ENCODE data around the gene AJAP1. TPM values are rescaled to one million over a fixed set of nuclear protein-coding genes. Genes with fewer than 3 reads are reported as not detected.

The AJAP1 gene
- total RNA-seq, 2 experiments from 2014 or later: not detected

GRCh38 chr1:4676253-4676652, 21.8 kb downstream of the AJAP1 start:
- ChIA-PET CTCF (no interaction called here), POLR2A (no interaction called here)

GRCh38 chr1:4677608-4678007, 23.2 kb downstream of the AJAP1 start:
- POLR2A ChIA-PET: no interaction called here
- CTCF ChIA-PET: no interaction called here

- ChIA-PET POLR2A (no interaction called here), CTCF (no interaction called here)
Observed at GRCh38 chr1:4678066-4678717, 23.8 kb downstream of the AJAP1 start.

- ChIA-PET POLR2A (no interaction called here), CTCF (no interaction called here)
Observed at GRCh38 chr1:4681026-4681425, 26.6 kb downstream of the AJAP1 start.

- ChIA-PET POLR2A (no interaction called here), CTCF (no interaction called here)
Observed at GRCh38 chr1:4682607-4683220, 28.3 kb downstream of the AJAP1 start.

GRCh38 chr1:4684136-4684535, 29.7 kb downstream of the AJAP1 start:
- CTCF ChIA-PET: no interaction called here

GRCh38 chr1:4684864-4685522, 30.6 kb downstream of the AJAP1 start:
- ChIA-PET CTCF (no interaction called here), POLR2A (no interaction called here)

More at GRCh38 chr1:4684136-4684535, 29.7 kb downstream of the AJAP1 start:
- POLR2A ChIA-PET: no interaction called here

GRCh38 chr1:4685523-4685865, 31.1 kb downstream of the AJAP1 start:
- CTCF ChIA-PET: no interaction called here

GRCh38 chr1:4687943-4688342, 33.5 kb downstream of the AJAP1 start:
- POLR2A ChIA-PET: no interaction called here
- CTCF ChIA-PET: no interaction called here

More at GRCh38 chr1:4685523-4685865, 31.1 kb downstream of the AJAP1 start:
- POLR2A ChIA-PET: no interaction called here

GRCh38 chr1:4689271-4689935, 35.0 kb downstream of the AJAP1 start:
- CTCF ChIA-PET: no interaction called here
- POLR2A ChIA-PET: no interaction called here

GRCh38 chr1:4689941-4690635, 35.7 kb downstream of the AJAP1 start:
- ChIA-PET POLR2A (no interaction called here), CTCF (no interaction called here)

GRCh38 chr1:4690951-4691675, 36.7 kb downstream of the AJAP1 start:
- ChIA-PET POLR2A (no interaction called here), CTCF (interaction anchor here (0.5 kb wide), 1 partner anchor 17 kb away, joined by 4 read pairs; no protein-coding TSS in a partner anchor)

- POLR2A ChIA-PET: interaction anchor here (0.5 kb wide), 1 partner anchor 73 kb away, joined by 4 read pairs; no protein-coding TSS in a partner anchor
- CTCF ChIA-PET: interaction anchor here (0.5 kb wide), 1 partner anchor 18 kb away, joined by 4 read pairs; no protein-coding TSS in a partner anchor
Observed at GRCh38 chr1:4691766-4692405, 37.5 kb downstream of the AJAP1 start.

GRCh38 chr1:4692437-4692836, 38.0 kb downstream of the AJAP1 start:
- POLR2A ChIA-PET: interaction anchor here (0.5 kb wide), 1 partner anchor 73 kb away, joined by 4 read pairs; no protein-coding TSS in a partner anchor
- CTCF ChIA-PET: no interaction called here

- ChIA-PET POLR2A (no interaction called here), CTCF (no interaction called here)
Observed at GRCh38 chr1:4693331-4693730, 38.9 kb downstream of the AJAP1 start.

- ChIA-PET CTCF (no interaction called here), POLR2A (no interaction called here)
Observed at GRCh38 chr1:4693891-4694290, 39.5 kb downstream of the AJAP1 start.

GRCh38 chr1:4694492-4694891, 40.1 kb downstream of the AJAP1 start:
- ChIA-PET CTCF (no interaction called here), POLR2A (no interaction called here)

GRCh38 chr1:4695241-4695640, 40.8 kb downstream of the AJAP1 start:
- ChIA-PET CTCF (no interaction called here), POLR2A (no interaction called here)

- ChIA-PET CTCF (no interaction called here), POLR2A (no interaction called here)
Observed at GRCh38 chr1:4696161-4696745, 41.8 kb downstream of the AJAP1 start.

Measured in activated CD8-positive, alpha-beta memory T cell treated with anti-CD3 and anti-CD28 coated beads for 36 hours (primary cell).